NCI-H2029 (cell line): ENCODE results near the gene HCST.
"Not testable (repeated sequence)": the region's sequence is repeated elsewhere in the genome, so short reads cannot be mapped to it uniquely, and the experiment has no call there.

Experiments
- DNase-seq: peaks from one replicate; lab custom pipeline; 2025; lab: John Stamatoyannopoulos, UW

Gene HCST, protein sequence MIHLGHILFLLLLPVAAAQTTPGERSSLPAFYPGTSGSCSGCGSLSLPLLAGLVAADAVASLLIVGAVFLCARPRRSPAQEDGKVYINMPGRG

DNA sequence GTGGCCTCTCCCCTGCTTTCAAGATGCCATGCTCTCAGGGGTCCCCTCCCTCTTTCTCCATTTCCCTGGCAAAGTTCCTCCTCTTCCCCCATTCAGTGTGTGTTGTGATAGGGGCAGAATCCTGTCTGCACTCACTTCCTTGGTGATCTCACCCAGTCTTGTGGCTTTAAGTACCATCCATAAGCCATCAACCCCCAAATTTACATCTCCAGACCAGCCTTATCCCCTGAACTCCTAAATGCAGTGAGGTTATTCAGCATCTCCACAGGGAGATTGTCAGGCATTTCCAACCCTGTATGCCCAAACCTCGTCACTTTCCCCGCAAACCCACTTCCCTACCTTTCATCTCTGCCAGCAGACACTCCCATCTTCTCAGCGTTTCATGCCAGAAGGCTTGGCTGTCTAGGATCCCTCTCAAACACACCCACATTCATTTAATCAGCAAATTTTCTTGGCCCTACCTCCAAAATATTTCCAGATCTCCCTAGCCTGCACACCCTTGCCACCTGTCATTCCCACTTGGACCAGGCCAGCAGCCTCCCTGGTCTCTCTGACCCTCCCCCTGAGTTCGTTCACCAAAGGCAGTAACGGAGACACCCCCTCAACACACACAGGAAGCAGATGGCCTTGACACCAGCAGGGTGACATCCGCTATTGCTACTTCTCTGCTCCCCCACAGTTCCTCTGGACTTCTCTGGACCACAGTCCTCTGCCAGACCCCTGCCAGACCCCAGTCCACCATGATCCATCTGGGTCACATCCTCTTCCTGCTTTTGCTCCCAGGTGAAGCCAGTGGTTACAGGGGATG, at the start of gene HCST:
Gene HCST (plus strand): TSS at position 676 of the 808 bp plus-strand sequence. CDS start 65 bp downstream, at position 741.
- no peak for DNase-seq

DNA sequence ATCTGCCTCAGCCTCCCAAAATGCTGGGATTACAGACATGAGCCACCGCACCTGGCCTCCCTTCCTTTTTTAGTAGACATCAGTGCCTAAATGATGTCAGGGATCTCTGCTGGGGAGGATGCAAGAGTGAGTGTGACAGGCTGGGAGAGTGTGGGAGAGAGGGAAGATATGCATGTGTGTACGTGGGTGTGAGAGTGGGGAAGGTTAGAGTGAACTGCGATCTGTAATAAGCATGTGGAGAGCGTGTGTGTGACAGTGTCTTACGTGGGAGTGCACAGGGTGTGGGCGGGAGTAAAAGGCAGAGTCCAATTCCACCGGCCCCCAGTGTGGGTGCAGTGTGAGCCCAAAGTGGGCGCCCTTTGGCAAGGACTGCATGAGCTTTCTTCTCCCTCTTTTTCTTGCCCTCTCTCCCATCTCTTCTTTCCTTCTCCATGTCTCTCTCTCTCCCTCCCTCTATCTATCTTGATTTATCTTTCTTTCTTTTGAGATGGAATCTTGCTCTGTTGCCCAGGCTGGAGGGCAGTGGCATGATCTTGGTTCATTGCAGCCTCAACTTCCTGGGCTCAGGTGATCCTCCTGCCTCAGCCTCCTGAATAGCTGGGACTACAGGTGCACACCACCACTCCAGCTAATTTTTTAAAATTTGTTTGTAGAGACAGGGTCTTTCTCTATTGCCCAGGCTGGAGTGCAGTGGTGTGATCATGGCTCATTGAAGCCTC, 49.1 kb upstream of the HCST start:
- DNase-seq = no peak

DNA sequence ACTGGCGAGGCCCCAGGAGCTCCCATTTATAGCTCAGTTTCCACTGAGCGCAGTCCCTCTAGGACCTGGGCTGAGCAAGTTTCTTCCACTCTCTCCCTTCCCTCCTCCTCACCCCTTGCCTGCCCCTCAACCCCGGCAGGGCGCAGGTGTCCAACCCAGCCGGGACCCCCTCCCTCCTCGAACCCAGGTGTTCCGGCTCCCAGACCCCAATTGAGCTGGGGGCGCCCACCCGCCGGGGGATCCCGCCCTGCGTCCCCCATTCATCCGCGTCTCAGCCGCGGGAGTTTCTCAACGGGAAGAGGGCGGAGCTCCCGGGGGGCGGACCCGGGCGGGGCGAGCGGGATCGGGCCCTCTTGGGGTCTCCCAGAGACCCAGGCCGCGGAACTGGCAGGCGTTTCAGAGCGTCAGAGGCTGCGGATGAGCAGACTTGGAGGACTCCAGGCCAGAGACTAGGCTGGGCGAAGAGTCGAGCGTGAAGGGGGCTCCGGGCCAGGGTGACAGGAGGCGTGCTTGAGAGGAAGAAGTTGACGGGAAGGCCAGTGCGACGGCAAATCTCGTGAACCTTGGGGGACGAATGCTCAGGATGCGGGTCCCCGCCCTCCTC, 45.7 kb upstream of the HCST start, which contains the start of gene KIRREL2:
Gene KIRREL2 (plus strand): TSS at position 366 of the 604 bp plus-strand sequence. CDS start 209 bp downstream, at position 575.
- no peak for DNase-seq

DNA sequence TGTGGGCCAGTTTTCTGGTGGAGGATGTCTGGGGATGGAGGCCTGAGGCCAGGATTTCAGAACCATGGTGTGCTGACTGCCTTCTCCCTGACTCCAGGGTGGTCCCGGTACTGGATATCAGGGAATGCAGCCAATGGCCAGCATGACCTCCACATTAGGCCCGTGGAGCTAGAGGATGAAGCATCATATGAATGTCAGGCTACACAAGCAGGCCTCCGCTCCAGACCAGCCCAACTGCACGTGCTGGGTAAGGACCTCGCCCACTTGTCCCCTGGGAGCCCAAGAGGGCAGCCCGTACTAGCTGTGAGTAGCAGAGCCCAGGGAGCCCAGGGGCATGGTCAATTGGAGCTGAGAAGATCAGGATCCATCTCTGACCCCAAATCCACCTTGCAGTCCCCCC, 44.0 kb upstream of the HCST start:
- DNase-seq = no peak

DNA sequence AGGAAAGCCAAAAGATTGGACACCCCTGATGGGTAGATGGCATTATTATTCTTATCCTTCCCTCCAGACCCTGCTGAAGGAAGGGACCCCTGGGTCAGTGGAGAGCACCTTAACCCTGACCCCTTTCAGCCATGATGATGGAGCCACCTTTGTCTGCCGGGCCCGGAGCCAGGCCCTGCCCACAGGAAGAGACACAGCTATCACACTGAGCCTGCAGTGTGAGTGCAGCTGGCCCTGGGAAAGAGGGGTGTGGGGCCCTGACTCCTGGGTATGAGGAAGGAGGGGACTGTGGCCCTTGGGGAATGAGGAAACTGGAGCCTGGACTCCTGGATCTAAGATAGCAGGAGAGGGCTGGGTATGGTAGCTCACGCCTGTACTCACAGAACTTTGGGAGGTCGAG, 42.9 kb upstream of the HCST start:
- DNase-seq = no peak

DNA sequence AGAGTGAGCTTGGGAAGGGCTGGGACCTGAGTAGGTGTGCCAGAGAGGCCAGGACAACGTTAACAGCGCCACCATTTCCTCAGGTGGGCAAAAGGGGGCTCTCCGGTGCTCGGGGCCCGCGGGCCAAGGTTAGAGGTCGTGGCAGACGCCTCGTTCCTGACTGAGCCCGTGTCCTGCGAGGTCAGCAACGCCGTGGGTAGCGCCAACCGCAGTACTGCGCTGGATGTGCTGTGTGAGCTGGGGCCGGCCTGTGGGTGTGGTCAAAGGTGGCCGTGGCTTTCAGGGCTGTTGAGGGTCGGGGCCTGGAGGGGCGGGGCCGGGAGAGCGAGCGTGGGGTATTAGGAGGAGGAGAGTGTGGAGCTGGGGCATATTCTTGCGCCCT, 41.9 kb upstream of the HCST start:
- no peak for DNase-seq

DNA sequence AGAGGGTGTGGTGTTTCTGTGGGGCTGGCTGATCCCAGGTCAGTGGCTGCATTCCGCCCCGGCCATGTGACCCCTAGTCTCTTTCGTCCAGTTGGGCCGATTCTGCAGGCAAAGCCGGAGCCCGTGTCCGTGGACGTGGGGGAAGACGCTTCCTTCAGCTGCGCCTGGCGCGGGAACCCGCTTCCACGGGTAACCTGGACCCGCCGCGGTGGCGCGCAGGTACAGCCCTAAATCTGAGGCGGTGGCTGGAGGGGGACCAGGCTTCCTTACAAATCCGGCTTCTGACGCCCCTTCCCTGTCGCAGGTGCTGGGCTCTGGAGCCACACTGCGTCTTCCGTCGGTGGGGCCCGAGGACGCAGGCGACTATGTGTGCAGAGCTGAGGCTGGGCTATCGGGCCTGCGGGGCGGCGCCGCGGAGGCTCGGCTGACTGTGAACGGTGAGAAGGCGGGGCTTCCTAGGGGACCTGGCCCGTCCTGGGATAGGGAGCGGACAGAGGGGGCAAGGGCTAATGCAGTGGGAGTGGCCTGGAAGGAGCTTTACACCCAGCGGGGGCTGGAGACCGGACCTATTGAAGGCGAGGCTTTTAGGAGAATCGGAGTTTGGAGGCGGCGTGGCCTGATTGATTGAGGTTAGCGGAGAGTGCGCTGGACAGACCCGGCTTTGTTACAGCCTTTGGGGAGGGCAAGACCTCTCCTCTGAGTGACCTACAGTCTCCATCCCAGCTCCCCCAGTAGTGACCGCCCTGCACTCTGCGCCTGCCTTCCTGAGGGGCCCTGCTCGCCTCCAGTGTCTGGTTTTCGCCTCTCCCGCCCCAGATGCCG, 41.3 kb upstream of the HCST start:
- DNase-seq = no peak

DNA sequence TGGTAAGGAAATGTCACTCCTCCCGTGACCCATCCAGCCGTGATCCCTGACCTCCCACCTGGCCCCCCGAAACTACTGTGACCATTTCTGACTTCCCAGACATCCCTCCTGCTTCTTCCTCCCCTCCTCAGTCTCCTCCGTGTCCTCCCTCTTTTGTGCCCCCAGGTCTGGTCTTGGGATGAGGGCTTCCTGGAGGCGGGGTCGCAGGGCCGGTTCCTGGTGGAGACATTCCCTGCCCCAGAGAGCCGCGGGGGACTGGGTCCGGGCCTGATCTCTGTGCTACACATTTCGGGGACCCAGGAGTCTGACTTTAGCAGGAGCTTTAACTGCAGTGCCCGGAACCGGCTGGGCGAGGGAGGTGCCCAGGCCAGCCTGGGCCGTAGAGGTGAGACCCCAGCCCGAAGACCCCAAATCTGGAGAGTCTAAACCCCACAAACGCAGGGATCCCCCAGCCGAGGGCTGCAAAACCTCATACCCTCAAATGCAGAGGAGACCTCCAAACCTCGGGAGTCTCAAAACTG, 40.6 kb upstream of the HCST start:
- DNase-seq = no peak

DNA sequence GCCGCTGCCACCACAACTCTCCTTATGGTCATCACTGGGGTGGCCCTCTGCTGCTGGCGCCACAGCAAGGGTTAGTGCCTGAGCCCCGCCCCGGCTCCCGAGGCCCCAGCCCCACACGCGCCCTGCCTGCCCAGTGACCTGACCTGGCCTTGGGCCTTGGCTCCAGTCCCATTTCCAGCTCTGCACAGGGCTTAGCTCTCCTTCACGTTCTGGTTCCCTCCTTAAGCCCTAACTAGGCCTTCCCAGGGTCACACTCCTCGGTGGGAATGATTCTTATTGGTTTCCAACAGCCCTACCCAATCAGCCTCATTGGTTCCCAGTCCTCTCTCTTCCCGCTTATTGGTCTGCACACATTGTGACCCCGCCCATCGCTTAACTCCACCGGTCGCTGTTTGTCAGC, 39.8 kb upstream of the HCST start:
- no peak for DNase-seq

DNA sequence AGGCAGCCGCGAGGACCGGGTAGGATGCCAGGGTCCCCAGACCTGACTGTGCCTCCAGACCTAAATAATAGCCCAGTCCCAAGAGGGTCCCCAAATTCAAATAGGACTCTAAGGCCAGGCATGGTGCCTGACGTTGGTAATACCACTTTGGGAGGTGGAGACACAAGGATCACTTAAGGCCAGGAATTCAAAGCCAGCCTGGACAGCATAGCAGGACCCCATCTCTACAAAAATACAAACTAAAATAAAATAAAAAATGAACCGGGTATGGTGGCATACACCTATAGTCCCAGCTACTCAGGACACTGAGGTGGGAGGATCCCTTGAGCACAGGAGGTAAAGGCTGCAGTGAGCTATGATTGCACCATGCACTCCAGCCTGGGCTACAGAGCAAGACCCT, 39.3 kb upstream of the HCST start:
- DNase-seq = no peak

DNA sequence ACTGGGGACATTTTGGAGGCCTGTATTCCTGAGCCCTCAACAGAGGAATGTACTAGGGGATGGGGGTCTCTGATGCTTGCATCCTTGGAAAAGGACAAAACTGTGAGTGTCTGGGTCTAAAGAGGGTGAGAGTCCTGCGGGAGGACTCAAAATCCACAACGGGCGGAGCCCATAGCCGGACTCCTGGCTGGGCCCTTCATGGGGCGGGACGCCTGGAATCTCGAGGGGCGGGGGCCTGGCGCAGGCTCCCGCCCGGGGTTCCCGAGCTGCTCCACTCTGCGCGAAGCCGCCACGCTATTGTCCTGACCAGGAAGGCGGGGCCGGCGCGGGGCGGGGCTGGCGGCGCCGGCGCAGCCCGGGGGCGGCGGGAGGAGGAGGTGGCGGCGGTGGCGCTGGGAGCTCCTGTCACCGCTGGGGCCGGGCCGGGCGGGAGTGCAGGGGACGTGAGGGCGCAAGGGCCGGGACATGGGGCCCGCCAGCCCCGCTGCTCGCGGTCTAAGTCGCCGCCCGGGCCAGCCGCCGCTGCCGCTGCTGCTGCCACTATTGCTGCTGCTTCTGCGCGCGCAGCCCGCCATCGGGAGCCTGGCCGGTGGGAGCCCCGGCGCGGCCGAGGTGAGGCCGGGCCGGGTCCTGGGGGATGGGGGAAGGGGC, 34.0 kb upstream of the HCST start, which contains the start of gene APLP1:
Gene APLP1 (plus strand): TSS at position 403 of the 651 bp plus-strand sequence. CDS start 63 bp downstream, at position 466.
- peak; percentile 34 for DNase-seq

DNA sequence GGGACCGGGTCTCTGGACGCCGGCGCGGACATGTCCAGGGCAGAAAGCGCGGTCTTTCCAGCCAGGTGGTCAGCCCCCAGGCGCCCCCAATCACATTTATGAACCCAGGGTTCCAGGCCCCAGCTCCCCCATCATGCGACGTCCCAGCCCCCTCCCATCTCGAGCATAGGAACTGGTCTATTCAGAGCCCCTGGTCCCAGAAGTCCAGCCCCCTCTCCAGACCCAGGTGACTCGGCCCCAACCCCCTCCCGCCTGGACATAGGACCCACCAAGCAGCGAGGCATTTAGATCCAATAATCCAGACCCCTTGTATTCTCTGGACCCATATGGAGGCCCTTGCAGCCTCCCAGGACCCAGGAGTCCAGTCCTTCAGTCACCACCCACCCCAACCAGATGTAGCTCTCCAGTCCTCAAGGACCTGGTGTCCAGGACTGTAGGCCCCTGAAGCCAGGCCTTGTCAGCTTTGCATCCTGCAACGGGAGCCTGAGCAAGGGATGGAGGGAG, 33.5 kb upstream of the HCST start:
- DNase-seq = no peak

DNA sequence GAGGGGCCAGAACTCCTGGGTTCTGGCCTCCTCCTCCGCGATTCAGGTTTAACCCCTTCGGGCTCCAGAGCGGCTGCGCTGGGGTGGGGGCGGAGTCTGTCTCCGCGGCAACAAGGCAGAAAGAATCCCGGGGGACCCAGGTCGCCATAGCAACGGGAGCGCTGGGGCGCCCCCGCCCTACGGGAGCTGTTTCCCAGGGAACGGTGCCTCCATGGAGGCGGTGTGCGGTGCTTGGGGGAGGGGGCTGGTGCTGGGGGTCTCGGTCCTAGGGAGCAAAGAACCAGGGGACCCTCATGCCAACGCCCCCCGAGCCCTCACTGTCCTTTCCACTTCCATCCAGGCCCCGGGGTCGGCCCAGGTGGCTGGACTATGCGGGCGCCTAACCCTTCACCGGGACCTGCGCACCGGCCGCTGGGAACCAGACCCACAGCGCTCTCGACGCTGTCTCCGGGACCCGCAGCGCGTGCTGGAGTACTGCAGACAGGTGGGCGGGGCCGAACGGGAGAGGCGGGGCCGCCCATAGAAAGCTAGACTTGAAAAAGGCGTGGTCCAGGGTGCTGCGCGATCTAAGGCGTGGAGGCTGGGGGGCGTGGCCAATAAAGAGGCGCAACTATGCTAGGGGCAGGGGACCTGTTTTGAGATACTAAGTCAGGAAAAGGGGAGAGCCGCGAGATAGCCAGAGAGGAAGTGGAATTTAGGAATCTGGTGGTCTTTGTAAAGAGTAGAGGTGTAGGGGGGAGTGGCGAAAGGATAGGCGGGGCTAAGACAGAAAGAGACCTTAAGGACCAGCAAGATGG, 32.8 kb upstream of the HCST start:
- peak; percentile 94 for DNase-seq

DNA sequence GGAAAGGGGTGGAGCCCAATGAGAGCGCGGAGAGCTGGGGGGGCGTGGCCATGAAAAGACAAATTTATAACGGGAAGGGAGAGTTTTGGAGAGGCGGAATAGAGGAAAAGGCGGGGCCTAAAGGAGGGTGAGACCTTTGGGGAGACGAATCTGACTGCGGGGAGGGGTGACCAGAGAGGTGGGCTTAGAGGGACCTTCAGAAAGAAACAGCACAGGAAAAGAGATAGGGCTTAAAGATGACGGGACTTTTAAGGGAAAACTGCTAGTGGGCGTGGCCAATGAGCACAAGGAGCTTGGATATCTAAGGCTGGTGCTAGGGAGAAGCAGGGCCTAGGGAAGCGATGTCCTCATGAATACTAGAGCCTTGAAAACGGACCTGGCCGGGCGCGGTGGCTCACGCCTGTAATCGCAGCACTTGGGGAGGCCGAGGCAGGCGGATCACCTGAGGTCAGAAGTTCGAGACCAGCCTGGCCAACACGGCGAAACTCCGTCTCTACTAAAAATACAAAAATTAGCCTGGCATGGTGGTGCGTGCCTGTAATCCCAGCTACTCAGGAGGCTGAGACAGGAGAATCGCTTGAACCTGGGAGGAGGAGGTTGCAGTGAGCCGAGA, 32.1 kb upstream of the HCST start:
- not testable (repeated sequence) for DNase-seq

DNA sequence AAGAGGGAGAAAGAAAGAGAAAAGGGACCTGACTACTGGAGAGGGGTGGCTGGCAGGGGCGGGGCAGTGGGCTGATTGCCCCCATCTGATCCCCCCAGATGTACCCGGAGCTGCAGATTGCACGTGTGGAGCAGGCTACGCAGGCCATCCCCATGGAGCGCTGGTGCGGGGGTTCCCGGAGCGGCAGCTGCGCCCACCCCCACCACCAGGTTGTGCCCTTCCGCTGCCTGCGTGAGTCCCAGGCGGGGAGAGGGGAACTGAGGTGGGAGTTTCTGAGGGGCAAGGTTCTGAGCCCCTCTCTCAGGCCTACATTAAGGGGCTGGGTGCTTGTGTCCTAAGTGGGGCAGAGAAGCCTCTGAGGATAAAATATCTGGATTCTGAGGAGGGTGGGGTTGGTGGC, 31.5 kb upstream of the HCST start:
- no peak for DNase-seq

DNA sequence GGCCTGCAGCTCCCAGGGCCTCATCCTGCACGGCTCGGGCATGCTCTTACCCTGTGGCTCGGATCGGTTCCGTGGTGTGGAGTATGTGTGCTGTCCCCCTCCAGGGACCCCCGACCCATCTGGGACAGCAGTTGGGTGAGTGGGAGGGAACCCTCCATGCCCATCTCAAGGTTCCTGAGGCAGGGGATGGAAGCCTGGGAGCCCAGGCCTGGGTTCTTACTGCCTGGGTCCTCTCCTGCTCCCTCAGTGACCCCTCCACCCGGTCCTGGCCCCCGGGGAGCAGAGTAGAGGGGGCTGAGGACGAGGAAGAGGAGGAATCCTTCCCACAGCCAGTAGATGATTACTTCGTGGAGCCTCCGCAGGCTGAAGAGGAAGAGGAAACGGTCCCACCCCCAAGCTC, 30.7 kb upstream of the HCST start:
- no peak for DNase-seq

DNA sequence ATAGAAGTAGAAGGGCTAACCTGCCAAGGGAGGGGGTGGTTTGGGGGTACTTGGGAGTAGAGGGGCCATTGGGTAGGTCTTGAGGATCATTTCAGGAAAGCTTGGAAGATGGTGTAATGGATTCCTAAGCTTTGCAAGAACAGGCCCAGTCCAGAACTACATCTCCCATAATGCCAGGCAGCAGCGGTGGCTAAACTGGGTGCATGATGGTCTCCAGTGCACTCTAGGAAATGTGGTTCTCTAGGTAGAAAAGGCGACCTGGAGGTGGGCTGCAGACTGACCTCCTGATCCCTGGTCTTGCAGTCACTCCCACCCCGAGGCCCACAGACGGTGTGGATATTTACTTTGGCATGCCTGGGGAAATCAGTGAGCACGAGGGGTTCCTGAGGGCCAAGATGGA, 30.1 kb upstream of the HCST start:
- DNase-seq = no peak

DNA sequence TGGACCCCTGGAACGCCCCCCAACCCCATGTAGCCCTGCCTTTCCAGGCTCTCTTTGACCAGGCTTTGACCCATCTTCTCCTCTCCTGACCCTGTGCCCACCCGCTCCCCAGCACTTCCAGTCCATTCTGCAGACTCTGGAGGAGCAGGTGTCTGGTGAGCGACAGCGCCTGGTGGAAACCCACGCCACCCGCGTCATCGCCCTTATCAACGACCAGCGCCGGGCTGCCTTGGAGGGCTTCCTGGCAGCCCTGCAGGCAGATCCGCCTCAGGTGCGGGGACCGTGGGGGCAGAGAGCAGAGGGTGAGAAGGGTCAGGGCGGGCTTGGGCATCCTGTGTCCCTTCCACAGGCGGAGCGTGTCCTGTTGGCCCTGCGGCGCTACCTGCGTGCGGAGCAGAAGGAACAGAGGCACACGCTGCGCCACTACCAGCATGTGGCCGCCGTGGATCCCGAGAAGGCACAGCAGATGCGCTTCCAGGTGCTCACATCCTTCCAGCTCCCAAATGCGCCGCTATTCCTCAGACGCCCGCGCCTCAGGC, 27.9 kb upstream of the HCST start:
- DNase-seq = no peak

DNA sequence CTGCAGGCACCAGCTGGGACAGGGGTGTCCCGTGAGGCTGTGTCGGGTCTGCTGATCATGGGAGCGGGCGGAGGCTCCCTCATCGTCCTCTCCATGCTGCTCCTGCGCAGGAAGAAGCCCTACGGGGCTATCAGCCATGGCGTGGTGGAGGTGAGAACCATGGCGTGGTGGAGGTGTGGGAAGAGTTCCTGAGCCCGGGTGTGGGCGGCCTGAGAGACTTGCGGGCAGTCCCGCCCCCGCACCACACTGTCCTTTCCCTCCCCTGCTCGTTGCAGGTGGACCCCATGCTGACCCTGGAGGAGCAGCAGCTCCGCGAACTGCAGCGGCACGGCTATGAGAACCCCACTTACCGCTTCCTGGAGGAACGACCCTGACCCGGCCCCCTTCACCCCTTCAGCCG, 23.3 kb upstream of the HCST start:
- no peak for DNase-seq
